Astrocyte (in vitro differentiated cells and primary cell): Measurements from ENCODE around the gene NAT14. TPM values are rescaled to one million over a fixed set of nuclear protein-coding genes. Genes with fewer than 3 reads are reported as not detected.

Source experiments
- DNase-seq: peaks from one replicate; pipeline ENCODE4 v3.0.0-alpha.2; 2010; ENCODE audit warnings: low read depth
- FAIRE-seq: peaks from 2 replicates; lab custom pipeline; 2011; peaks lifted over from hg19 to GRCh38; lab: Jason Lieb, UNC
- H2AFZ ChIP-seq: 2 replicates; pipeline ENCODE4 v1.6.0; 2012; ENCODE audit warnings: low read depth, low read length, inconsistent platforms
- H3K27ac ChIP-seq: 2 replicates; pipeline ENCODE4 v1.5.1; 2011; ENCODE audit warnings: low read depth, low read length, inconsistent platforms
- H3K27me3 ChIP-seq: 2 replicates; pipeline ENCODE4 v1.6.0; 2011; ENCODE audit warnings: low read length, inconsistent platforms; ENCODE audit not compliant: insufficient read depth
- H3K36me3 ChIP-seq: 2 replicates; pipeline ENCODE4 v1.5.1; 2011; ENCODE audit warnings: low read length, inconsistent platforms; ENCODE audit not compliant: insufficient read depth
- H3K4me1 ChIP-seq: 2 replicates; pipeline ENCODE4 v1.5.1; 2011; ENCODE audit warnings: low read length, inconsistent platforms; ENCODE audit not compliant: insufficient read depth
- H3K4me2 ChIP-seq: 2 replicates; pipeline ENCODE4 v1.6.0; 2012; ENCODE audit warnings: low read length, inconsistent platforms
- H3K4me3 ChIP-seq: 2 replicates; pipeline ENCODE4 v1.5.1; 2011; ENCODE audit warnings: low read depth, mild to moderate bottlenecking, low read length, inconsistent platforms; ENCODE audit not compliant: insufficient read depth
- H3K79me2 ChIP-seq: 2 replicates; pipeline ENCODE4 v1.6.0; 2012; ENCODE audit warnings: mild to moderate bottlenecking, low read length, inconsistent platforms; ENCODE audit not compliant: insufficient read depth
- H3K9ac ChIP-seq: 2 replicates; pipeline ENCODE4 v1.6.0; 2012; ENCODE audit warnings: mild to moderate bottlenecking, low read length, inconsistent platforms
- H3K9me3 ChIP-seq: 2 replicates; pipeline ENCODE4 v1.5.1; 2012; ENCODE audit warnings: low read depth, mild to moderate bottlenecking, low read length, inconsistent platforms; ENCODE audit not compliant: insufficient read depth
- H4K20me1 ChIP-seq: 2 replicates; pipeline ENCODE4 v1.6.0; 2012; ENCODE audit warnings: low read length, inconsistent platforms; ENCODE audit not compliant: insufficient read depth
- H3K27ac Mint-ChIP-seq: one replicate; pipeline ENCODE4 v1.8.0; 2021; ENCODE audit warnings: mild to moderate bottlenecking, mixed read lengths; ENCODE audit not compliant: unreplicated experiment
- H3K27me3 Mint-ChIP-seq: one replicate; pipeline ENCODE4 v1.8.0; 2021; ENCODE audit warnings: low read depth, mixed read lengths; ENCODE audit not compliant: unreplicated experiment
- H3K36me3 Mint-ChIP-seq: one replicate; pipeline ENCODE4 v1.8.0; 2021; ENCODE audit warnings: low read depth, mixed read lengths; ENCODE audit not compliant: unreplicated experiment
- H3K4me1 Mint-ChIP-seq: one replicate; pipeline ENCODE4 v1.8.0; 2021; ENCODE audit warnings: low read depth, mixed read lengths; ENCODE audit not compliant: unreplicated experiment
- H3K4me3 Mint-ChIP-seq: one replicate; pipeline ENCODE4 v1.8.0; 2021; ENCODE audit warnings: mild to moderate bottlenecking, moderate library complexity, mixed read lengths; ENCODE audit not compliant: unreplicated experiment
- H3K9me3 Mint-ChIP-seq: one replicate; pipeline ENCODE4 v1.8.0; 2021; ENCODE audit warnings: mild to moderate bottlenecking, mixed read lengths; ENCODE audit not compliant: unreplicated experiment
- CTCF ChIP-seq: IDR thresholded peaks from 2 replicates; pipeline ENCODE4 v1.5.1; 2011; ENCODE audit warnings: low read depth, mild to moderate bottlenecking, inconsistent platforms, low read length, moderate library complexity; ENCODE audit not compliant: insufficient read depth
- EZH2 ChIP-seq: IDR thresholded peaks from 2 replicates; pipeline ENCODE4 v1.6.1; 2012; ENCODE audit warnings: mild to moderate bottlenecking, low read length, inconsistent platforms; ENCODE audit not compliant: insufficient read depth
- total RNA-seq: library from RNA; stranded (reverse); gene quantifications from 2 replicates; pipeline ENCODE4 v1.2.1, GENCODE V29; 2021

The NAT14 gene
- total RNA-seq, 1 donor from 2014 or later: 71.2 TPM

GRCh38 chr19:55477905-55478304, 7.1 kb upstream of the NAT14 start:
- Histone ChIP-seq H3K9ac (no peak overlapping the region), H3K79me2 (peaks cover 29% of the 10 kb centered on the region), H3K4me3 (peak overlapping the region; percentile 81), H3K27me3 (no peaks in the 10 kb centered on the region), H3K9me3 (no peaks in the 10 kb centered on the region), H3K4me2 (peak overlapping the region; percentile 91), H3K27ac (no peak overlapping the region), H2AFZ (no peak overlapping the region), H4K20me1 (peaks cover 9% of the 10 kb centered on the region), H3K36me3 (no peaks in the 10 kb centered on the region), H3K4me1 (peaks cover 26% of the 10 kb centered on the region)
- H3K27ac Mint-ChIP-seq: peak overlapping the region; percentile 66
- H3K4me1 Mint-ChIP-seq: peaks cover 9% of the 10 kb centered on the region
- FAIRE-seq: no peak
- H3K9me3 Mint-ChIP-seq: no peaks in the 10 kb centered on the region
- H3K27me3 Mint-ChIP-seq: no peaks in the 10 kb centered on the region
- TF ChIP-seq EZH2 (no peak), CTCF (no peak)
- DNase-seq: no peak
- peaks cover 4% of the 10 kb centered on the region for H3K36me3 Mint-ChIP-seq
- peak overlapping the region; percentile 91 for H3K4me3 Mint-ChIP-seq

DNA sequence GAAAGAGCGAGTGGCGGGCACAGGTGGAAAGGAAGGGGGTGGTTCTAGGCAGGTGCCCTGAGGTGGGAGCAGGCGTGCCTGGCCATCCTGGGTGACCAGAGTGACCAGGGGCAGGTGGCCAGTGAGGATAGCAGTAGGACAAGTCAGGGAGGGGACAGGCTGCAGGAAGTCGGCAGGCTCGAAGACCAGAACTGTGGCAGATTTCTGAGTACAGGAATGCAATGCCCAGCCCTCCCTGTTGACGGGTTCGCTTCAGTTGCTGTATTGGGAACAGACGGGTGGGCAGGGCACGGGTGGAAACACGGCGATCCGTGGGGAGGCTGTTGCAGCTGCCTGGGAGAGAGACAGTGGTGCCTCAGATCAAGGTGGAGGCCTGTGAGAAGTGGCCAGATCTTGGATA, 6.6 kb upstream of the NAT14 start:
- Histone ChIP-seq H3K36me3 (no peaks in the 10 kb centered on the region), H3K27ac (no peak overlapping the region), H3K4me1 (peaks cover 21% of the 10 kb centered on the region), H2AFZ (no peak overlapping the region), H3K9ac (no peak overlapping the region), H4K20me1 (peaks cover 9% of the 10 kb centered on the region), H3K79me2 (peaks cover 29% of the 10 kb centered on the region), H3K4me3 (no peak overlapping the region), H3K9me3 (no peaks in the 10 kb centered on the region), H3K4me2 (peak overlapping the region; percentile 91), H3K27me3 (no peaks in the 10 kb centered on the region)
- no peaks in the 10 kb centered on the region for H3K9me3 Mint-ChIP-seq
- H3K4me1 Mint-ChIP-seq: peaks cover 9% of the 10 kb centered on the region
- DNase-seq (no peak), FAIRE-seq (no peak)
- H3K27ac Mint-ChIP-seq: peak overlapping the region; percentile 66
- peaks cover 4% of the 10 kb centered on the region for H3K36me3 Mint-ChIP-seq
- TF ChIP-seq CTCF (no peak), EZH2 (no peak)
- no peaks in the 10 kb centered on the region for H3K27me3 Mint-ChIP-seq
- H3K4me3 Mint-ChIP-seq: peak overlapping the region; percentile 91

DNA sequence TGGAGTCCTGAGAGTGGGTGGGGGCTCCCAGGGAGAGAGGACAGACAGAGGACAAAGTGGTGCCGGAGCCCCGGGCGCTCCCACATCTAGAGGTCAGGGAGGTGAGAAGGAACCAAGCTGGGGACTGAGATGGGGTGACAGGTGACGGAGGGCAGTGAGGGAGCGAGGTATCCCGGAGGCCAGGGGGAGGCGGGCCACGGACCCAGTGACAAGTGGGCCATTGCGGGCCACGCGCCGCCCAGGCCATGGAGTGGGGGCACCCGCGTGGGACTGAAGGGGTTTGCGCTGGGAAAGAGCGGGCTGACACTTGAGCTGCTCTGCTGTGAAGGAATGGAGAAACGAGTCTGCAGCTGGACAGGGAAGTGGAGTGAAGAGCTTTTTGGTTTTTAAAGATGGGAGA, 5.9 kb upstream of the NAT14 start:
- Mint-ChIP-seq H3K9me3 (no peaks in the 10 kb centered on the region), H3K27me3 (no peaks in the 10 kb centered on the region), H3K27ac (peak overlapping the region; percentile 79), H3K36me3 (peaks cover 4% of the 10 kb centered on the region), H3K4me1 (peaks cover 9% of the 10 kb centered on the region), H3K4me3 (peak overlapping the region; percentile 1)
- H3K4me1 ChIP-seq: peaks cover 18% of the 10 kb centered on the region
- H3K4me2 ChIP-seq: no peak overlapping the region
- no peak for TF ChIP-seq EZH2
- TF ChIP-seq CTCF: no peak
- no peak overlapping the region for H2AFZ ChIP-seq
- FAIRE-seq: no peak
- no peak overlapping the region for H3K27ac ChIP-seq
- no peak overlapping the region for H3K9ac ChIP-seq
- no peaks in the 10 kb centered on the region for H3K9me3 ChIP-seq
- H3K36me3 ChIP-seq: no peaks in the 10 kb centered on the region
- H3K4me3 ChIP-seq: no peak overlapping the region
- no peak for DNase-seq
- H3K27me3 ChIP-seq: no peaks in the 10 kb centered on the region
- peaks cover 30% of the 10 kb centered on the region for H3K79me2 ChIP-seq
- peaks cover 9% of the 10 kb centered on the region for H4K20me1 ChIP-seq
